Calu3 (cell line): ENCODE measurements around the gene SEC16B. TPM values are rescaled to one million over a fixed set of nuclear protein-coding genes. Genes with fewer than 3 reads are reported as not detected.

Source experiments
- BruUV-seq: library from RNA; stranded (reverse); fragments of 400-500 nt; replicated peaks from 2 replicates; lab custom pipeline; 2021; lab: Mats Ljungman, UMichigan
- CTCF ChIA-PET: fragments of 300-600 bp; sonication (Branson Sonifier 250); formaldehyde crosslinking; loops from one replicate; lab custom pipeline; 2022; ENCODE audit warnings: antibody characterized with exemption; lab: Charles Lee
- DNase-seq: peaks from one replicate; pipeline ENCODE4 v3.0.0; 2022
- H3K27ac Mint-ChIP-seq: one replicate; pipeline ENCODE4 v1.8.0; 2022; ENCODE audit warnings: mixed read lengths; ENCODE audit not compliant: unreplicated experiment
- H3K27me3 Mint-ChIP-seq: one replicate; pipeline ENCODE4 v1.8.0; 2022; ENCODE audit warnings: mixed read lengths; ENCODE audit not compliant: unreplicated experiment
- H3K36me3 Mint-ChIP-seq: one replicate; pipeline ENCODE4 v1.8.0; 2022; ENCODE audit warnings: mild to moderate bottlenecking, moderate library complexity, mixed read lengths; ENCODE audit not compliant: insufficient read depth, unreplicated experiment
- H3K4me1 Mint-ChIP-seq: one replicate; pipeline ENCODE4 v1.8.0; 2022; ENCODE audit warnings: mild to moderate bottlenecking, low read depth, mixed read lengths; ENCODE audit not compliant: unreplicated experiment
- H3K4me3 Mint-ChIP-seq: one replicate; pipeline ENCODE4 v1.8.0; 2022; ENCODE audit warnings: mild to moderate bottlenecking, low read depth, moderate library complexity, mixed read lengths; ENCODE audit not compliant: unreplicated experiment
- H3K9me3 Mint-ChIP-seq: one replicate; pipeline ENCODE4 v1.8.0; 2022; ENCODE audit warnings: low read depth, mixed read lengths; ENCODE audit not compliant: unreplicated experiment
- intact Hi-C: fragments of 100-400 bp; cut with micrococcal nuclease; formaldehyde crosslinking; loops from one replicate; pipeline ENCODE4 v1.10.0; 2022; ENCODE audit not compliant: unreplicated experiment
- total RNA-seq: library from RNA; stranded (reverse); gene quantifications from 2 replicates; pipeline ENCODE4 v1.2.3, GENCODE V29; 2022
- TF ChIP-seq, protein P1 (sequence below): fragments of 200-600 bp; IDR thresholded peaks from one replicate; pipeline ENCODE4 v1.8.0; 2022; ENCODE audit warnings: antibody characterized with exemption; ENCODE audit not compliant: unreplicated experiment

Gene SEC16B
- total RNA-seq, 1 experiment from 2014 or later = 4.2 TPM

DNA sequence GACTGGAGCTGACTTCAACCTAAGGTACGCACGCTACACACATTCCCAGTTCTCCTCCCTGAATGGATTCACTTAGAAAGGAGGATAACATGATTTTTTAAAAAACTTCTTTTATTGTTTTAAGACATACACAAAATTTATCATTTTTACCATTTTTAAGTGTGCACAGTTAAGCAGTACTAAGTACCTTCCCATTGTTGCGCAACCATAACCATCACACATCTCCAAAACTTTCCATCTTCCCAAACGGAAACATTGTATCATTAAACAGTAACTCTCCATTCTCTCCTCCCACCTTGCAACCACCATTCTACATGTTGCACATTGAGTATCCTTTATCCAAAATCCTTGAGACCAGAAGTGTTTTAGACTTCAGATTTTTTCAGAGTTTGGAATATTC, 36.2 kb upstream of the SEC16B start:
- Mint-ChIP-seq H3K9me3 (no peaks in the 10 kb centered on the region), H3K27me3 (no peaks in the 10 kb centered on the region), H3K36me3 (no peaks in the 10 kb centered on the region), H3K4me1 (peaks cover 5% of the 10 kb centered on the region), H3K4me3 (no peak overlapping the region), H3K27ac (no peak overlapping the region)
- TF ChIP-seq, protein P1, sequence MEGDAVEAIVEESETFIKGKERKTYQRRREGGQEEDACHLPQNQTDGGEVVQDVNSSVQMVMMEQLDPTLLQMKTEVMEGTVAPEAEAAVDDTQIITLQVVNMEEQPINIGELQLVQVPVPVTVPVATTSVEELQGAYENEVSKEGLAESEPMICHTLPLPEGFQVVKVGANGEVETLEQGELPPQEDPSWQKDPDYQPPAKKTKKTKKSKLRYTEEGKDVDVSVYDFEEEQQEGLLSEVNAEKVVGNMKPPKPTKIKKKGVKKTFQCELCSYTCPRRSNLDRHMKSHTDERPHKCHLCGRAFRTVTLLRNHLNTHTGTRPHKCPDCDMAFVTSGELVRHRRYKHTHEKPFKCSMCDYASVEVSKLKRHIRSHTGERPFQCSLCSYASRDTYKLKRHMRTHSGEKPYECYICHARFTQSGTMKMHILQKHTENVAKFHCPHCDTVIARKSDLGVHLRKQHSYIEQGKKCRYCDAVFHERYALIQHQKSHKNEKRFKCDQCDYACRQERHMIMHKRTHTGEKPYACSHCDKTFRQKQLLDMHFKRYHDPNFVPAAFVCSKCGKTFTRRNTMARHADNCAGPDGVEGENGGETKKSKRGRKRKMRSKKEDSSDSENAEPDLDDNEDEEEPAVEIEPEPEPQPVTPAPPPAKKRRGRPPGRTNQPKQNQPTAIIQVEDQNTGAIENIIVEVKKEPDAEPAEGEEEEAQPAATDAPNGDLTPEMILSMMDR = no peak
- no peak for DNase-seq
- BruUV-seq = no TSS peak
- intact Hi-C loops = no loop called here
- CTCF ChIA-PET = no interaction called here

GRCh38 chr1:178005450-178005849, 35.6 kb upstream of the SEC16B start:
- H3K27me3 Mint-ChIP-seq = no peaks in the 10 kb centered on the region
- intact Hi-C loops = no loop called here
- no peaks in the 10 kb centered on the region for H3K36me3 Mint-ChIP-seq
- no peaks in the 10 kb centered on the region for H3K4me1 Mint-ChIP-seq
- no peaks in the 10 kb centered on the region for H3K9me3 Mint-ChIP-seq
- no TSS peak for BruUV-seq
- H3K4me3 Mint-ChIP-seq = no peak overlapping the region
- CTCF ChIA-PET = no interaction called here
- TF ChIP-seq, protein P1 = no peak
- no peak overlapping the region for H3K27ac Mint-ChIP-seq
- no peak for DNase-seq

GRCh38 chr1:178004926-178005391, 35.1 kb upstream of the SEC16B start:
- BruUV-seq = no TSS peak
- Mint-ChIP-seq H3K9me3 (no peaks in the 10 kb centered on the region), H3K27ac (no peak overlapping the region), H3K36me3 (no peaks in the 10 kb centered on the region), H3K4me1 (no peaks in the 10 kb centered on the region), H3K27me3 (no peaks in the 10 kb centered on the region), H3K4me3 (no peak overlapping the region)
- intact Hi-C loops = no loop called here
- TF ChIP-seq, protein P1 = no peak
- CTCF ChIA-PET = no interaction called here
- DNase-seq = no peak

GRCh38 chr1:177998696-177999631, 29.1 kb upstream of the SEC16B start:
- Mint-ChIP-seq H3K4me3 (no peak overlapping the region), H3K4me1 (no peaks in the 10 kb centered on the region), H3K27ac (no peak overlapping the region), H3K9me3 (no peaks in the 10 kb centered on the region), H3K36me3 (no peaks in the 10 kb centered on the region), H3K27me3 (no peaks in the 10 kb centered on the region)
- CTCF ChIA-PET = no interaction called here
- DNase-seq = no peak
- no TSS peak for BruUV-seq
- TF ChIP-seq, protein P1 = no peak
- intact Hi-C loops = no loop called here
